Dedifferentiated amniotic fluid mesenchymal stem cell (primary cell): Measurements from ENCODE around the gene FAR2.
"Not testable (repeated sequence)": the region's sequence is repeated elsewhere in the genome, so short reads cannot be mapped to it uniquely, and the experiment has no call there.

Experiments used
- DNase-seq: peaks from one replicate; pipeline ENCODE4 v3.0.0-alpha.2; 2016; ENCODE audit errors: extremely low spot score

Gene FAR2

GRCh38 chr12:29148911-29149690, at the start of gene FAR2:
Gene FAR2 (plus strand): TSS chr12:29149278. CDS start chr12:29270450, 121,172 bp downstream.
- peak; percentile 29 for DNase-seq

DNA sequence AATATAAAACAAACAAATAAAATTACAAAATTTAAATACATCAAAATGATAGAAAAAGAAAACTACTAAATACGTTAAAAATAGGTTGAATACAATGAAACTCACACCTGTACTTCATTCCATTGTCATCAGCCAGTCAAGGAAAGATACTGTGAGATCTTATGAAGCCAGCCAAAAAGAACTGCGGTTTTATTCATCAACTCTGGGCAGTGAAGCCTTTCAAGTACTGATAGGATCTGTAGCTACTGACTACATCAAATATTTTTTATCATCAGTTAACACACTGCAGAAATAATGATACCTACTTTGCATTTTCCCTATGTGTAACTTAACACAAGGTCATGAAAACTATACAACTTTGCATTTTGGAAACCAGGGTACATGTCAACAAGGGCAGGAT, 46.3 kb upstream of the FAR2 start:
- DNase-seq, result no peak

- no peak for DNase-seq
Observed at GRCh38 chr12:29103539-29103974, 45.5 kb upstream of the FAR2 start.

- no peak for DNase-seq
Observed at GRCh38 chr12:29104516-29104915, 44.6 kb upstream of the FAR2 start.

- no peak for DNase-seq
Observed at GRCh38 chr12:29110506-29111442, 38.3 kb upstream of the FAR2 start.

GRCh38 chr12:29113101-29113500, 36.0 kb upstream of the FAR2 start:
- DNase-seq, result peak; percentile 44

DNA sequence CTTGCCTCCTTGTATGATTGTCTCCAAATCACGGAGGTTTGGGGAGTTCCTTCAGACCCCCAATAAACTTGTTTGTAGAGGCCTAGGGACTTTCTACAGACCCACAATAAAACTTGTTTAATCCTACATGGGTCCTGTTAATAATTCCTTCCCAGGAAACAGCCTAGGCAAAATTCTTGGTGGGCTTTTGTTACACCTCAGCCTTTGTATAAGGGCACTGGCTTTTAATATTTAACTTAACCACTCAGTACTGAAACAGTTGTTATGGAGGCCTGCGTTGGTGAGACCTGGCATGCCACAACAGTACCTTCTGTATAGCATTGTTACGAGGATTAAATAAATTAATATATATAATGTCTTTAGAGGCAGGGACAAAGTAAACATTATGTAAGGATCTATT, 32.7 kb upstream of the FAR2 start:
- no peak for DNase-seq

DNA sequence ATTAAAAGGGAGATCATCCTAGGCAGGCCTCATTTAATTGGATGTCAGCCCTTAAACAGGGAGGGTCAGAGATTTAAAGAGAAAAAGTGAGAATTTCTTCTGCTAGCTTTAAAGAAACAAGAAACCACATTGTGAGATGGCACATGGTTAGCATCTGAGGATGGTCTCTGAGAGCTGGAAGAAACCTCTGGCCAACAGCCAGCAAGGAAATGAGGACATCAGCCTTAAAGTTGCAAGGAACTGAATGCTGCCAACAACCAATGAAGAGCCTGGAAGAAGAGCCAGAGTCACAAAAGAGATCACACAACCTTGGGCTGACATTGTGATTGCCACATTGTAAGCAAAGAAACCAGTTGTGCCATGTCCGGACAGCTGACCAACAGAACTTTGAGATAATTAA, 17.5 kb upstream of the FAR2 start:
- DNase-seq, result no peak

GRCh38 chr12:29132316-29132715, 16.8 kb upstream of the FAR2 start:
- no peak for DNase-seq

- no peak for DNase-seq
Observed at GRCh38 chr12:29133181-29133580, 15.9 kb upstream of the FAR2 start.

- DNase-seq, result no peak
Observed at GRCh38 chr12:29133680-29134079, 15.4 kb upstream of the FAR2 start.

DNA sequence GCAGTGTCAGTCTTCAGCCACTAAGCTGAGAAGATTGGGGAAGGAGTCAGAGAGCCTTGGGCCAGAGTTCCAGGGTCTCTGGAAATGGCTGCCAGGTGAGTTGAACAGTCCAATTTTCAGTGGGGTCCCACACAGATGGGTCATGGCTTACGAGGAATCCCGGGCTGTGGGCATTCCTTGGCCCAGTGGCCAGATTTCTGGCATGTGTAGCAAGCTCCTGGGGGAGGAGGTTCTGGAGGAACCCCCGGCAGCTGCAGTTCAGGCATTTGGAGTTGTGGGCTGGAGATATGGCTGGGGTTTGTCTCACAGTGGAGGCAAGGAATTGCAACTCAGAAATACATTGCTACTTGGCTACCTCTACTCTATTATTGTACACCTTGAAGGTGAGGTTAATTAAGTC, 10.8 kb upstream of the FAR2 start:
- DNase-seq, result not testable (repeated sequence)

DNA sequence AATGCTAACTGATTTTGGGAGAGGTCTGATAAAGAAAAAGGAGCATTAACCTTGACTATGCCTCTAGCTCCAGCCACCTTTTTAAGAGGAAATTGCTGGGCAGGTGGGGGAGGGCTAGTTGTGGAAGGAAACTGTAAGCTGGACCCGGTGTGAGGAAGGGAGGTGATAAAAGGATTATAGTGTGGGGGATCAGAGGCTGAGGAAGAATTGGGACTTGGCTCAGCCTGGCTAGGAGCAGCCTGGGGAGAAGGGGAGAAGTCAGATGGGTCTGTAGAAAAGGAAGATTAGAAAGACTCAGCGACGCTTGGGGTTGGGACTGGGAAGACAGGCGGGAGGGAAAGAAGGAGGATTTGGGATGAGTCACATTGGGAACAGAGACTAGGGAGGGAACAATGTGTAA, 10.2 kb upstream of the FAR2 start:
- DNase-seq, result not testable (repeated sequence)

DNA sequence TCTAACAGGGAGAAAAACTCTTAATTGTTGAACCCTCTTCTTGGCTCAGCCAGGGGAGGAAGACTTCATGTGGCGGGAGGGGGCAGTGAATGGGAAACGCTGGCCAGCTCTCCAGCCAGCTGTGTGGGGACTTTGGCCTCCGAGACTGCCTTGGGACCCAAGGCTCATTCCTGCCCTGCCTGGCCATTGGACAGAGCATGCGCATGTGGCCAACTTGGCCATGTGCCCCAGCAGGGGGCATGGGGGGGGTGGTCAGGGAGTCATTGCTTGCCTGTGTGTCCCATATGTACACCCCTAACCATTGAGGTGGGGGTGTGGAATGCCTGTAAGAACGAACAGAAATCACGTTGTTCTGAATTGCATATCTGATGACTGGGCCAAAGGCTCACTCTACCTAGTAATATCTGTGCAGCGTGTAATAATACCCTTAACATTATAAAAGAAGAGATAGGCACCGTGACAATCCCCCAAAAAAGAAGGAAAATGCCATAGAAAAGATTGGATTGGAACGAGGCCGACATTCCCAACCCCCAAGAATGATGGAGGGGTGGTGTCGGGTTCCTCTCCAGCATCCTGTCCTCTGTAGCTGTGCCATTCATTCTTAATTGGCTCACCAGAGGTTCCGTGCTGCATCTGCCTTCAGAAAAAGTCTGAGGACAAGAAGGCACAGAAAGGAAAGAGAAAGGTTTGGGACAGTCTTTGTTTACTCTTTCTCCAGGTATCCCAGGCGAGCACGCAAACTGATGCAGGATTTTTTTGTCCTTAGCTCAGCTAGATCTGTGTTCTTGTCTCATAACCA, 3.5 kb upstream of the FAR2 start:
- no peak for DNase-seq

DNA sequence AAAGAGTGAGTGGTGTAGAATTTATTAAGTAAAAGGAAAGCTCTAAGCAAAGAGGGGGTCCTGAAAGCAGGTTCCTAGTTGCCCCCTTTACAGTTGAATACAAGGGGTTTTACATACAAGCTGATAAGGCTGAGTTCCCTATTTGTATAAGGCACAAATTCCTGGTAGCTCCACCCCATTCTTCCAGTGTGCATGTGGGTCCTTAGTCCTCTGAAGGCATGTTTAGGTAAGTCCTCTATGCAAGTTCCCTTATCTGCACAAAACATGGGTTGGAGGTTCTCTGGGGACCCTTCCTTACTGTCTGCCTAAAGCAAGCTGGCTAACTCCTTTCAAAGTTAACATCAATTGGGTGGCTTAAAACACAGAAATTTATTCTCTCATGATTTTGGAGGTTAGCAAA, 2.9 kb upstream of the FAR2 start:
- DNase-seq, result no peak

- DNase-seq, result peak; percentile 39
Observed at GRCh38 chr12:29147731-29148595, 1.1 kb upstream of the FAR2 start.

DNA sequence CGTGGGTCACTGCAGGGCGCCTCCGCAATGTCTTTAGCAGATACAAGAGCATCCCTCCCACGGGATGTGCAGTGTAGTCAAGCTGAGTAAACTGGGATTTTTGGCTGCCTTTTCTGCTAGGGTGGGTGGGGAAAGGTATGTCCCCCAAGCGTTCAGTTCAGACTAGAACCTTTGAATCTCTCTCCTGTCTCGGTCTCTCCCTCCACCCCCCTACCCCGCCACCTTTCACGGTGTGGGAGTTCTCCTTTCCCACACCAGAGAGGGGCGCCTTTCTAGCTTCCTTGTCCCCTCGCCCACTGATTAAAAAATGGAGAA, 525 bp upstream of the FAR2 start:
- no peak for DNase-seq

DNA sequence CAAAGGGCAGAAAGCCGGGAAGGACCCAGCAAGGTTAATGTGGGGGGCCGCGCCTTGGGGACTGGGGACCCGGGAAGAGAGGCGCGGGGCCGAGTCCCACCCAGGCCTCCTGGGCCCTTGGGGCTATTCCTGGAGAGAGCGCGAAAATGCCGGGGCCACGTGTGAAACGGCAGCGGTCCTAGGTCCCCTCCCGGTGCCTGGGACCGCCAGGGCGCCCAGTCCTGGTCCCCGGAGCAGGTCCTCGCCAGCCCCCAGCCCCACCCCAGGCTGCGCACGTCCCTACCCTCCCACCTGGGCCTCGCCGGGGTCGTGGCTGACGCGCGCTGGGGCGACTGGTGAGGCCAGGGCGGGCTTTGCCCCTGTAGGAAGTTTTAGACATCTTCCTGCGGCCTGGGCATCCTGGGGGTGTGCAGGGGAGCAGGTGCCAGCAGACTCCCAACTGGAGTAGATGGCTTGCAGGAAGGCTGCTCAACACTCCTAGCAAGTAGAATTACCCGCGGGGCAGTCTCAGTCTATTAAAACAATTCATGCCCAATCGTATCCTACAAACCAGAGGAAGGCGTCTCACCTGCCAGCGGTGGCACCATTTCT, 708 bp downstream of the FAR2 start:
- no peak for DNase-seq

- no peak for DNase-seq
Observed at GRCh38 chr12:29150462-29150861, 1.4 kb downstream of the FAR2 start.

- DNase-seq, result no peak
Observed at GRCh38 chr12:29152223-29152868, 3.3 kb downstream of the FAR2 start.
